WTC11 (cell line): Measurements from ENCODE around the gene CLEC12A. TPM values are rescaled to one million over a fixed set of nuclear protein-coding genes. Genes with fewer than 3 reads are reported as not detected.

ENCODE experiments used
- ATAC-seq: fragments of 200-7000 bp; cut with Tn5 transposase; 2 replicates; pipeline ENCODE4 v1.10.0; 2021; ENCODE audit warnings: mild to moderate bottlenecking, moderate library complexity
- CTCF ChIA-PET: fragments of 300-600 bp; sonication (Branson Sonifier 250); formaldehyde crosslinking; loops from one replicate; lab custom pipeline; 2021; ENCODE audit warnings: antibody characterized with exemption; lab: Charles Lee
- POLR2A ChIA-PET: fragments of 350-600 bp; sonication (Branson Sonifier 250); formaldehyde crosslinking; loops from one replicate; lab custom pipeline; 2021; ENCODE audit warnings: antibody characterized with exemption; lab: Charles Lee
- DNase-seq: peaks from one replicate; pipeline ENCODE4 v3.0.0; 2021; ENCODE audit warnings: low spot score
- H3K27ac Mint-ChIP-seq: 2 replicates; pipeline ENCODE4 v1.8.0; 2021; ENCODE audit warnings: mixed read lengths
- H3K27me3 Mint-ChIP-seq: 2 replicates; pipeline ENCODE4 v1.8.0; 2021; ENCODE audit warnings: low read depth, mild to moderate bottlenecking, moderate library complexity, mixed read lengths
- H3K36me3 Mint-ChIP-seq: 2 replicates; pipeline ENCODE4 v1.8.0; 2021; ENCODE audit warnings: mixed read lengths
- H3K4me1 Mint-ChIP-seq: 2 replicates; pipeline ENCODE4 v1.8.0; 2022; ENCODE audit warnings: mixed read lengths
- H3K4me3 Mint-ChIP-seq: 2 replicates; pipeline ENCODE4 v1.8.0; 2021; ENCODE audit warnings: mild to moderate bottlenecking, moderate library complexity, mixed read lengths
- H3K9me3 Mint-ChIP-seq: 2 replicates; pipeline ENCODE4 v1.8.0; 2021; ENCODE audit warnings: mixed read lengths
- CDX4 ChIP-seq: fragments of 250-450 bp; sonication (Bioruptor Pico); IDR thresholded peaks from 2 replicates; pipeline ENCODE4 v1.9.0; 2021; ENCODE audit warnings: moderate library complexity, mild to moderate bottlenecking, inconsistent platforms, borderline replicate concordance
- ETV6 ChIP-seq: sonication (generic); formaldehyde crosslinking; IDR thresholded peaks from 2 replicates; pipeline ENCODE4 v1.8.1; 2022; ENCODE audit warnings: mild to moderate bottlenecking, missing genetic modification reagents
- FOXJ3 ChIP-seq: sonication (generic); formaldehyde crosslinking; IDR thresholded peaks from 2 replicates; pipeline ENCODE4 v1.9.0; 2021; ENCODE audit warnings: missing genetic modification reagents, mild to moderate bottlenecking, borderline replicate concordance
- FOXP4 ChIP-seq: sonication (generic); formaldehyde crosslinking; IDR thresholded peaks from 2 replicates; pipeline ENCODE4 v1.8.0; 2022; ENCODE audit warnings: mild to moderate bottlenecking, missing genetic modification reagents
- GRHL2 ChIP-seq: fragments of 250-450 bp; sonication (Bioruptor Pico); IDR thresholded peaks from 2 replicates; pipeline ENCODE4 v1.8.0; 2022; ENCODE audit warnings: mild to moderate bottlenecking, moderate library complexity; ENCODE audit not compliant: insufficient replicate concordance, severe bottlenecking
- IRF1 ChIP-seq: sonication (generic); formaldehyde crosslinking; IDR thresholded peaks from 2 replicates; pipeline ENCODE4 v1.8.0; 2023; ENCODE audit warnings: missing genetic modification reagents
- MXD4 ChIP-seq: fragments of 250-450 bp; sonication (Bioruptor Pico); IDR thresholded peaks from 2 replicates; pipeline ENCODE4 v1.8.0; 2021; ENCODE audit warnings: mild to moderate bottlenecking, moderate library complexity, borderline replicate concordance
- NFYB ChIP-seq: sonication (generic); formaldehyde crosslinking; conservative IDR thresholded peaks from 2 replicates; pipeline ENCODE4 v1.8.0; 2022; ENCODE audit warnings: low read depth, missing genetic modification reagents
- OVOL2 ChIP-seq: fragments of 250-450 bp; sonication (Bioruptor Pico); IDR thresholded peaks from 2 replicates; pipeline ENCODE4 v1.9.0; 2021; ENCODE audit warnings: mild to moderate bottlenecking, borderline replicate concordance
- RELA ChIP-seq: sonication (generic); formaldehyde crosslinking; IDR thresholded peaks from 2 replicates; pipeline ENCODE4 v1.8.1; 2022; ENCODE audit warnings: missing genetic modification reagents, mild to moderate bottlenecking, borderline replicate concordance
- SMAD4 ChIP-seq: sonication (generic); formaldehyde crosslinking; IDR thresholded peaks from 2 replicates; pipeline ENCODE4 v1.8.0; 2022; ENCODE audit warnings: mild to moderate bottlenecking, missing genetic modification reagents
- ZBTB21 ChIP-seq: sonication (generic); formaldehyde crosslinking; IDR thresholded peaks from 2 replicates; pipeline ENCODE4 v1.8.1; 2023; ENCODE audit warnings: mild to moderate bottlenecking, missing genetic modification reagents, borderline replicate concordance
- ZMAT4 ChIP-seq: fragments of 250-450 bp; sonication (Bioruptor Pico); IDR thresholded peaks from 2 replicates; pipeline ENCODE4 v1.9.0; 2021; ENCODE audit warnings: mild to moderate bottlenecking
- ZNF121 ChIP-seq: sonication (generic); formaldehyde crosslinking; IDR thresholded peaks from 2 replicates; pipeline ENCODE4 v1.8.0; 2023; ENCODE audit warnings: missing genetic modification reagents
- ZNF232 ChIP-seq: sonication (generic); formaldehyde crosslinking; IDR thresholded peaks from 2 replicates; pipeline ENCODE4 v1.8.0; 2022; ENCODE audit warnings: mild to moderate bottlenecking, missing genetic modification reagents
- ZSCAN18 ChIP-seq: fragments of 250-450 bp; sonication (Bioruptor Pico); IDR thresholded peaks from 2 replicates; pipeline ENCODE4 v2.1.2; 2022; ENCODE audit warnings: mild to moderate bottlenecking, moderate library complexity
- total RNA-seq: library from RNA; stranded (reverse); gene quantifications from 3 replicates; pipeline ENCODE4 v1.2.3, GENCODE V29; 2021
- TF ChIP-seq, protein P1 (sequence below): sonication (generic); formaldehyde crosslinking; conservative IDR thresholded peaks from 2 replicates; pipeline ENCODE4 v1.8.1; 2022; ENCODE audit warnings: mild to moderate bottlenecking, missing genetic modification reagents
- TF ChIP-seq, protein P2 (sequence below): sonication (generic); formaldehyde crosslinking; IDR thresholded peaks from 2 replicates; pipeline ENCODE4 v1.8.0; 2023; ENCODE audit warnings: mild to moderate bottlenecking, missing genetic modification reagents
- TF ChIP-seq, protein P3 (sequence below): fragments of 250-450 bp; sonication (Bioruptor Pico); IDR thresholded peaks from 2 replicates; pipeline ENCODE4 v1.8.0; 2021; ENCODE audit warnings: mild to moderate bottlenecking

CLEC12A gene
- total RNA-seq, 1 experiment from 2014 or later: not detected

GRCh38 chr12:9936591-9936990 lies 34.6 kb upstream of the CLEC12A start (continued):
- TF ChIP-seq ETV6 (CRISPR knock-in tag): no peak
- TF ChIP-seq GRHL2 (CRISPR knock-in tag): no peak
- TF ChIP-seq SMAD4: no peak

- DNase-seq (no peak), ATAC-seq (no peak)
- ChIA-PET CTCF (interaction anchor here (0.6 to 1.9 kb wide), 14 partner anchors 9 to 213 kb away, joined by 3 to 8 read pairs (median 4); partner anchors contain the start of genes CLEC12B, CLEC1B and CLEC2A), POLR2A (no interaction called here)
- H3K4me3 Mint-ChIP-seq: no peak overlapping the region
- no peak overlapping the region for H3K27ac Mint-ChIP-seq
- H3K4me1 Mint-ChIP-seq: peaks cover 6% of the 10 kb centered on the region
- TF ChIP-seq CDX4 (no peak), ZSCAN18 (CRISPR knock-in tag) (no peak), FOXJ3 (no peak), ZNF121 (CRISPR knock-in tag) (no peak), FOXP4 (no peak), ZBTB21 (CRISPR knock-in tag) (no peak), OVOL2 (CRISPR knock-in tag) (no peak), IRF1 (no peak), MXD4 (no peak), RELA (CRISPR knock-in tag) (no peak)
- TF ChIP-seq, protein P1, sequence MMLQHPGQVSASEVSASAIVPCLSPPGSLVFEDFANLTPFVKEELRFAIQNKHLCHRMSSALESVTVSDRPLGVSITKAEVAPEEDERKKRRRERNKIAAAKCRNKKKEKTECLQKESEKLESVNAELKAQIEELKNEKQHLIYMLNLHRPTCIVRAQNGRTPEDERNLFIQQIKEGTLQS: no peak
- peaks cover 10% of the 10 kb centered on the region for H3K27me3 Mint-ChIP-seq
- H3K36me3 Mint-ChIP-seq: no peaks in the 10 kb centered on the region
- no peaks in the 10 kb centered on the region for H3K9me3 Mint-ChIP-seq
Measured at GRCh38 chr12:9940375-9940774, 30.8 kb upstream of the CLEC12A start.

DNA sequence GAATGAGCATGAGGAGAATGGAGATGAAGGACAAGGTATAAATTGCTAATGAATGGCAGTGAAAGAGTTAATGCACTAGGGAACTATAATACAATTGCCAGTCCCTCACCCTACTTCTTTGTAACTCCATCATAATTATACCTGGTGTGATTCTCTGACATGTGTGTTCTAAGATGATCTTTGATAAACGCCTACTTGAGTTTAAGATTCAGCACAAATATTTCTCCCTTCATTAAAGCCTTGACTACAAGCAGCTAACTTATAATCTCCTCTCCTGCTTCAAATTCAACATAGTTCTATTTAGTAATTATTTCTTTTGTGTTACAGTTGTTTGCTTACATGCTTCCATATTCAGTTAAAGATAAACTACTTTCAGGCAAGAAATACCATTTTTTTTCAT lies 29.4 kb upstream of the CLEC12A start:
- Mint-ChIP-seq H3K4me1 (peaks cover 6% of the 10 kb centered on the region), H3K4me3 (no peak overlapping the region), H3K9me3 (peaks cover 12% of the 10 kb centered on the region), H3K27ac (no peak overlapping the region), H3K27me3 (peaks cover 10% of the 10 kb centered on the region), H3K36me3 (no peaks in the 10 kb centered on the region)
- ChIA-PET CTCF (interaction anchor here (0.7 to 1.9 kb wide), 2 partner anchors 68 to 172 kb away, joined by 3 to 8 read pairs; partner anchors contain the start of gene CLEC12B), POLR2A (no interaction called here)
- ATAC-seq: no peak
- DNase-seq: no peak
- TF ChIP-seq, protein P2, sequence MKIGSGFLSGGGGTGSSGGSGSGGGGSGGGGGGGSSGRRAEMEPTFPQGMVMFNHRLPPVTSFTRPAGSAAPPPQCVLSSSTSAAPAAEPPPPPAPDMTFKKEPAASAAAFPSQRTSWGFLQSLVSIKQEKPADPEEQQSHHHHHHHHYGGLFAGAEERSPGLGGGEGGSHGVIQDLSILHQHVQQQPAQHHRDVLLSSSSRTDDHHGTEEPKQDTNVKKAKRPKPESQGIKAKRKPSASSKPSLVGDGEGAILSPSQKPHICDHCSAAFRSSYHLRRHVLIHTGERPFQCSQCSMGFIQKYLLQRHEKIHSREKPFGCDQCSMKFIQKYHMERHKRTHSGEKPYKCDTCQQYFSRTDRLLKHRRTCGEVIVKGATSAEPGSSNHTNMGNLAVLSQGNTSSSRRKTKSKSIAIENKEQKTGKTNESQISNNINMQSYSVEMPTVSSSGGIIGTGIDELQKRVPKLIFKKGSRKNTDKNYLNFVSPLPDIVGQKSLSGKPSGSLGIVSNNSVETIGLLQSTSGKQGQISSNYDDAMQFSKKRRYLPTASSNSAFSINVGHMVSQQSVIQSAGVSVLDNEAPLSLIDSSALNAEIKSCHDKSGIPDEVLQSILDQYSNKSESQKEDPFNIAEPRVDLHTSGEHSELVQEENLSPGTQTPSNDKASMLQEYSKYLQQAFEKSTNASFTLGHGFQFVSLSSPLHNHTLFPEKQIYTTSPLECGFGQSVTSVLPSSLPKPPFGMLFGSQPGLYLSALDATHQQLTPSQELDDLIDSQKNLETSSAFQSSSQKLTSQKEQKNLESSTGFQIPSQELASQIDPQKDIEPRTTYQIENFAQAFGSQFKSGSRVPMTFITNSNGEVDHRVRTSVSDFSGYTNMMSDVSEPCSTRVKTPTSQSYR (CRISPR knock-in tag): no peak
- TF ChIP-seq NFYB (CRISPR knock-in tag): no peak
- no peak for TF ChIP-seq FOXP4
- TF ChIP-seq ZMAT4 (CRISPR knock-in tag): no peak
- TF ChIP-seq RELA (CRISPR knock-in tag): no peak
- TF ChIP-seq, protein P1: no peak
- no peak for TF ChIP-seq ZNF232
- TF ChIP-seq, protein P3, sequence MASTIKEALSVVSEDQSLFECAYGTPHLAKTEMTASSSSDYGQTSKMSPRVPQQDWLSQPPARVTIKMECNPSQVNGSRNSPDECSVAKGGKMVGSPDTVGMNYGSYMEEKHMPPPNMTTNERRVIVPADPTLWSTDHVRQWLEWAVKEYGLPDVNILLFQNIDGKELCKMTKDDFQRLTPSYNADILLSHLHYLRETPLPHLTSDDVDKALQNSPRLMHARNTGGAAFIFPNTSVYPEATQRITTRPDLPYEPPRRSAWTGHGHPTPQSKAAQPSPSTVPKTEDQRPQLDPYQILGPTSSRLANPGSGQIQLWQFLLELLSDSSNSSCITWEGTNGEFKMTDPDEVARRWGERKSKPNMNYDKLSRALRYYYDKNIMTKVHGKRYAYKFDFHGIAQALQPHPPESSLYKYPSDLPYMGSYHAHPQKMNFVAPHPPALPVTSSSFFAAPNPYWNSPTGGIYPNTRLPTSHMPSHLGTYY (CRISPR knock-in tag): no peak
